Activated naive CD4-positive, alpha-beta T cell treated with anti-CD3 and anti-CD28 coated beads, Interleukin-2, amount 10 ng/mL, durations not matched to agents 7 days and 5 days (primary cell): ENCODE results near the gene RBM15.
A peak's percentile ranks its signal among the peaks of the same experiment; 100 is the strongest.

Source experiments
- CTCF ChIA-PET: fragments of 350-600 bp; sonication (Branson Sonifier 250); formaldehyde crosslinking; loops from one replicate; lab custom pipeline; 2021; ENCODE audit warnings: antibody characterized with exemption; lab: Charles Lee
- DNase-seq: peaks from one replicate; pipeline ENCODE4 v3.0.0-alpha.2; 2020
- H3K27ac Mint-ChIP-seq: one replicate; pipeline ENCODE4 v1.8.0; 2021; ENCODE audit warnings: mild to moderate bottlenecking, moderate library complexity, mixed read lengths
- H3K27me3 Mint-ChIP-seq: one replicate; pipeline ENCODE4 v1.8.0; 2021; ENCODE audit warnings: mild to moderate bottlenecking, mixed read lengths
- H3K36me3 Mint-ChIP-seq: one replicate; pipeline ENCODE4 v1.8.0; 2021; ENCODE audit warnings: mixed read lengths
- H3K4me1 Mint-ChIP-seq: one replicate; pipeline ENCODE4 v1.8.0; 2021; ENCODE audit warnings: mixed read lengths
- H3K4me3 Mint-ChIP-seq: one replicate; pipeline ENCODE4 v1.8.0; 2021; ENCODE audit warnings: mild to moderate bottlenecking, moderate library complexity, mixed read lengths
- H3K9me3 Mint-ChIP-seq: one replicate; pipeline ENCODE4 v1.8.0; 2021; ENCODE audit warnings: mixed read lengths

Gene RBM15

GRCh38 chr1:110338886-110339406 is at the start of gene RBM15:
TSS of gene RBM15 (plus strand) at chr1:110339377. CDS start at chr1:110339406, 29 bp downstream.
- Mint-ChIP-seq H3K9me3 (no peaks in the 10 kb centered on the region), H3K4me3 (no peak within 1 kb of the TSS), H3K27me3 (no peaks in the 10 kb centered on the region), H3K36me3 (peaks cover 41% of the 10 kb centered on the region), H3K27ac (no peak within 1 kb of the TSS), H3K4me1 (peaks cover 60% of the 10 kb centered on the region)
- CTCF ChIA-PET: interaction anchor here (0.9 to 6.1 kb wide), 10 partner anchors 10 to 142 kb away, joined by 3 to 49 read pairs (median 4); partner anchors contain the start of gene KCNC4
- peak; percentile 98 for DNase-seq

- CTCF ChIA-PET: no interaction called here
- Mint-ChIP-seq H3K9me3 (no peaks in the 10 kb centered on the region), H3K27ac (no peak overlapping the region), H3K27me3 (peaks cover 5% of the 10 kb centered on the region), H3K4me1 (no peaks in the 10 kb centered on the region), H3K36me3 (no peaks in the 10 kb centered on the region), H3K4me3 (no peak overlapping the region)
- DNase-seq: no peak
Observed at GRCh38 chr1:110291241-110292030, 47.7 kb upstream of the RBM15 start.

GRCh38 chr1:110292031-110292741 is 47.0 kb upstream of the RBM15 start:
- no peaks in the 10 kb centered on the region for H3K9me3 Mint-ChIP-seq
- no peaks in the 10 kb centered on the region for H3K4me1 Mint-ChIP-seq
- H3K4me3 Mint-ChIP-seq: no peak overlapping the region
- no peak for DNase-seq
- H3K27me3 Mint-ChIP-seq: peaks cover 7% of the 10 kb centered on the region
- CTCF ChIA-PET: interaction anchor here (0.8 kb wide), 1 partner anchor 9 kb away, joined by 3 read pairs; no protein-coding TSS in a partner anchor
- no peaks in the 10 kb centered on the region for H3K36me3 Mint-ChIP-seq
- H3K27ac Mint-ChIP-seq: no peak overlapping the region

- H3K4me1 Mint-ChIP-seq: no peaks in the 10 kb centered on the region
- no peak for DNase-seq
- H3K27me3 Mint-ChIP-seq: peaks cover 12% of the 10 kb centered on the region
- CTCF ChIA-PET: interaction anchor here (2.2 kb wide), 1 partner anchor 85 kb away, joined by 6 read pairs; no protein-coding TSS in a partner anchor
- H3K36me3 Mint-ChIP-seq: no peaks in the 10 kb centered on the region
- no peak overlapping the region for H3K27ac Mint-ChIP-seq
- H3K4me3 Mint-ChIP-seq: no peak overlapping the region
- no peaks in the 10 kb centered on the region for H3K9me3 Mint-ChIP-seq
Observed at GRCh38 chr1:110293601-110294104, 45.5 kb upstream of the RBM15 start.

- Mint-ChIP-seq H3K4me3 (no peak overlapping the region), H3K36me3 (no peaks in the 10 kb centered on the region), H3K4me1 (no peaks in the 10 kb centered on the region), H3K27me3 (peaks cover 17% of the 10 kb centered on the region), H3K9me3 (no peaks in the 10 kb centered on the region), H3K27ac (no peak overlapping the region)
- CTCF ChIA-PET: interaction anchor here (2.2 kb wide), 1 partner anchor 86 kb away, joined by 6 read pairs; no protein-coding TSS in a partner anchor
- DNase-seq: no peak
Observed at GRCh38 chr1:110294308-110294707, 44.9 kb upstream of the RBM15 start.

- no peak overlapping the region for H3K27ac Mint-ChIP-seq
- no peak for DNase-seq
Observed at GRCh38 chr1:110298991-110299390, 40.2 kb upstream of the RBM15 start.

GRCh38 chr1:110300412-110301085 is 38.6 kb upstream of the RBM15 start:
- H3K36me3 Mint-ChIP-seq: no peaks in the 10 kb centered on the region
- CTCF ChIA-PET: interaction anchor here (1.1 to 1.3 kb wide), 5 partner anchors 8 to 195 kb away, joined by 3 to 4 read pairs (median 4); no protein-coding TSS in a partner anchor
- no peaks in the 10 kb centered on the region for H3K9me3 Mint-ChIP-seq

More at GRCh38 chr1:110298991-110299390, 40.2 kb upstream of the RBM15 start:
- H3K4me1 Mint-ChIP-seq: no peaks in the 10 kb centered on the region
- H3K36me3 Mint-ChIP-seq: no peaks in the 10 kb centered on the region
- H3K4me3 Mint-ChIP-seq: no peak overlapping the region
- H3K9me3 Mint-ChIP-seq: no peaks in the 10 kb centered on the region
- H3K27me3 Mint-ChIP-seq: peaks cover 27% of the 10 kb centered on the region
- CTCF ChIA-PET: interaction anchor here (0.9 to 2.0 kb wide), 4 partner anchors 13 to 102 kb away, joined by 3 to 8 read pairs (median 3); no protein-coding TSS in a partner anchor

GRCh38 chr1:110302836-110303235 is 36.3 kb upstream of the RBM15 start:
- Mint-ChIP-seq H3K4me3 (no peak overlapping the region), H3K36me3 (no peaks in the 10 kb centered on the region), H3K4me1 (no peaks in the 10 kb centered on the region), H3K27ac (no peak overlapping the region), H3K27me3 (peaks cover 29% of the 10 kb centered on the region), H3K9me3 (no peaks in the 10 kb centered on the region)
- CTCF ChIA-PET: interaction anchor here (1.0 to 20.3 kb wide), 3 partner anchors 16 to 106 kb away, joined by 4 to 470 read pairs (median 4); partner anchors contain the start of gene KCNC4
- no peak for DNase-seq

More at GRCh38 chr1:110300412-110301085, 38.6 kb upstream of the RBM15 start:
- Mint-ChIP-seq H3K4me3 (no peak overlapping the region), H3K27me3 (peaks cover 32% of the 10 kb centered on the region), H3K27ac (no peak overlapping the region), H3K4me1 (no peaks in the 10 kb centered on the region)
- no peak for DNase-seq

GRCh38 chr1:110305900-110306420 is 33.2 kb upstream of the RBM15 start:
- H3K27ac Mint-ChIP-seq: no peak overlapping the region

GRCh38 chr1:110307239-110307974 is 31.8 kb upstream of the RBM15 start:
- CTCF ChIA-PET: interaction anchor here (20.3 kb wide), 1 partner anchor 101 kb away, joined by 470 read pairs; the partner anchor contains the start of gene KCNC4
- Mint-ChIP-seq H3K36me3 (no peaks in the 10 kb centered on the region), H3K9me3 (no peaks in the 10 kb centered on the region), H3K4me3 (no peak overlapping the region), H3K27me3 (peaks cover 20% of the 10 kb centered on the region), H3K4me1 (no peaks in the 10 kb centered on the region), H3K27ac (no peak overlapping the region)
- no peak for DNase-seq

More at GRCh38 chr1:110305900-110306420, 33.2 kb upstream of the RBM15 start:
- Mint-ChIP-seq H3K27me3 (peaks cover 20% of the 10 kb centered on the region), H3K36me3 (no peaks in the 10 kb centered on the region), H3K4me3 (no peak overlapping the region), H3K4me1 (no peaks in the 10 kb centered on the region), H3K9me3 (no peaks in the 10 kb centered on the region)
- CTCF ChIA-PET: interaction anchor here (0.7 to 20.3 kb wide), 2 partner anchors 8 to 100 kb away, joined by 4 to 470 read pairs; partner anchors contain the start of gene KCNC4
- no peak for DNase-seq

GRCh38 chr1:110308247-110308646 is 30.9 kb upstream of the RBM15 start:
- peaks cover 15% of the 10 kb centered on the region for H3K27me3 Mint-ChIP-seq
- no peaks in the 10 kb centered on the region for H3K4me1 Mint-ChIP-seq
- no peak overlapping the region for H3K27ac Mint-ChIP-seq
- no peaks in the 10 kb centered on the region for H3K9me3 Mint-ChIP-seq
- no peaks in the 10 kb centered on the region for H3K36me3 Mint-ChIP-seq
- DNase-seq: no peak
- no peak overlapping the region for H3K4me3 Mint-ChIP-seq
- CTCF ChIA-PET: interaction anchor here (20.3 kb wide), 1 partner anchor 102 kb away, joined by 470 read pairs; the partner anchor contains the start of gene KCNC4

GRCh38 chr1:110309139-110309538 is 30.0 kb upstream of the RBM15 start:
- H3K27me3 Mint-ChIP-seq: peaks cover 10% of the 10 kb centered on the region
- no peak overlapping the region for H3K4me3 Mint-ChIP-seq
- H3K27ac Mint-ChIP-seq: no peak overlapping the region
- CTCF ChIA-PET: interaction anchor here (0.9 to 20.3 kb wide), 2 partner anchors 103 to 113 kb away, joined by 3 to 470 read pairs; partner anchors contain the start of gene KCNC4
- H3K36me3 Mint-ChIP-seq: no peaks in the 10 kb centered on the region
- no peak for DNase-seq
- no peaks in the 10 kb centered on the region for H3K4me1 Mint-ChIP-seq
- no peaks in the 10 kb centered on the region for H3K9me3 Mint-ChIP-seq
